RPMI8226 (cell line): ENCODE measurements around the gene ZNF487.
"Not testable (repeated sequence)": the region's sequence is repeated elsewhere in the genome, so short reads cannot be mapped to it uniquely, and the experiment has no call there.

ENCODE experiments used
- DNase-seq: peaks from one replicate; pipeline ENCODE4 v3.0.0-alpha.2; 2015

The ZNF487 gene

DNA sequence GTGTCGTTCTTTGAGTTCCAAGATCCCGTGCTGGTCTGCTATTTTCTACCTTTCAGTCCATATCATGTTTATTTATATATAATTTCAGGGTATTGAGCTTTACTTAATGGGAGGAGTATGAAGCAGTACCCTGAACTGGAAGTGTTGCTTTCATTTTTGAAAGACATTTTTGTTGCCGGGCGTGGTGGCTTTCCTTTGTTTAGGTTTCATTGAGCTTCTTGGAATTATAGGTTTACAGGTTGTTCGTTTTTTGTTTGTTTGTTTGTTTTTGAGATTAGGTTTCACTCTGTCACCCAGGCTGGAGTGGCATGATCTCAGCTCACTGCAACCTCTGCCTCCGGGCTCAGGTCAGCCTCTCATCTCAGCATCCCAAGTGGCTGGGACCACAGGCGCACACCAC lies 7.4 kb downstream of the ZNF487 start:
- no peak for DNase-seq

GRCh38 chr10:43444897-43445466 lies 8.1 kb downstream of the ZNF487 start:
- no peak for DNase-seq

GRCh38 chr10:43446219-43447017 lies 9.5 kb downstream of the ZNF487 start:
- DNase-seq, result not testable (repeated sequence)

DNA sequence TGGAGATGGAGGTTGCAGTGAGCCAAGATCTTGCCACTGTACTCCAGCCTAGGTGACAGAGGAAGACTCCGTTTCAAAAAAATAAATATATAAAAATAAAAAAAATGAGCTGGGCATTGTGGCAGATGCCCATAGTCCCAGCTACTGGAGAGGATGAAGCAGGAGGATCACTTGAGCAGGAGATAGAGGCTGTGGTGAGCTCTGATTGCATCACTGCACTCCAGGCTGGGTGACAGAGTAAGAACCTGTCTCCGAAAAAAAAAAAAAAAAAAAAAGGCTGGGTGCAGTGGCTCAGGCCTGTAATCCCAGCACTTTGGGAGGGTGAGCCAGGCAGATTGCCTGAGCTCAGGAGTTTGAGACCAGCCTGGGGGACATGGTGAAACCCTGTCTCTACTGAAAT lies 11.8 kb downstream of the ZNF487 start:
- DNase-seq, result no peak

DNA sequence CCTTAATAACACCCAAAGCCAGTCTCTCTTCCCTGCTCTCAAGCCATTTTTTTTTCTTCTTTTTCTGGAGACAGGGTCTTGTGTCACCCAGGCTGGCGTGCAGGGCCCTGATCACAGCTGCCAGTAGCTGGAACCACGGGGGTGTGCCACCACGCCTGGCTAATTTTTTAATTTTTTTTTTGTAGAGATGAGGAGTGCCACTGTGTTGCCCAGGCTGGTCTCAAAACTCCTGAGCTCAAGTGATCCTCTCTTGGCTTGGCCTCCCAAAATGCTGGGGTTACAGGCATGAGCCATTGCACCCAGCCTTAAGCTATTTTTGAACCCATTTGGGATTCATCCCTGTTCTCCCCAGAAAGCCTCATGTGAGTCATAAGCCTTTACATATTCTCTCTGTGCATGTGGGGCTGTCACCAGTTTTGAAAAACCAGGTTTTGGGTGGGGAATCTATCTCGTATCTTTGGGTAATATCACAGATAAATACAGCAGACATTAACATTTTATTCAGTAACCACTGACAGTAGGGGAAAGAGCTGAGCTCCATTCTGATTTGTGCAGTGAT lies 15.5 kb downstream of the ZNF487 start:
- no peak for DNase-seq

- DNase-seq, result no peak
Measured at GRCh38 chr10:43453266-43453831, 16.4 kb downstream of the ZNF487 start.

- DNase-seq, result peak; percentile 33
Measured at GRCh38 chr10:43454025-43454424, 17.1 kb downstream of the ZNF487 start.

DNA sequence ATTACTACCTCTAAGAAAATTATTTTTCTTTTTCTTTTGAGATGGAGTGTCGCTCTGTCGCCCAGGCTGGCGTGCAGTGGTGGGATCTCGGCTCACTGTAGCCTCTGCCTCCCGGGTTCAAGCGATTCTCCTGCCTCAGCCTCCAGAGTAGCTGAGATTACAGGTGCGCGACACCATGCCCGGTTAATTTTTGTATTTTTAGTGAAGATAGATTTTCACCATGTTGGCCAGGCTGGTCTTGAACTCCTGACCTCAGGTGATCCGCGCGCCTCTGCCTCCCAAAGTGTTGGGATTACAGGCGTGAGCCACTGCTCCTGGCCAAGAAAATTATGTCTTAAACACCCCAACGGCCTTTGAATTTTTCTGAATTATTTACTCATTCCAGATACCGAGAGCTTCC lies 19.6 kb downstream of the ZNF487 start:
- DNase-seq, result not testable (repeated sequence)

- DNase-seq, result no peak
Measured at GRCh38 chr10:43458227-43458626, 21.3 kb downstream of the ZNF487 start.

- peak; percentile 78 for DNase-seq
Measured at GRCh38 chr10:43461950-43462349, 25.0 kb downstream of the ZNF487 start.

DNA sequence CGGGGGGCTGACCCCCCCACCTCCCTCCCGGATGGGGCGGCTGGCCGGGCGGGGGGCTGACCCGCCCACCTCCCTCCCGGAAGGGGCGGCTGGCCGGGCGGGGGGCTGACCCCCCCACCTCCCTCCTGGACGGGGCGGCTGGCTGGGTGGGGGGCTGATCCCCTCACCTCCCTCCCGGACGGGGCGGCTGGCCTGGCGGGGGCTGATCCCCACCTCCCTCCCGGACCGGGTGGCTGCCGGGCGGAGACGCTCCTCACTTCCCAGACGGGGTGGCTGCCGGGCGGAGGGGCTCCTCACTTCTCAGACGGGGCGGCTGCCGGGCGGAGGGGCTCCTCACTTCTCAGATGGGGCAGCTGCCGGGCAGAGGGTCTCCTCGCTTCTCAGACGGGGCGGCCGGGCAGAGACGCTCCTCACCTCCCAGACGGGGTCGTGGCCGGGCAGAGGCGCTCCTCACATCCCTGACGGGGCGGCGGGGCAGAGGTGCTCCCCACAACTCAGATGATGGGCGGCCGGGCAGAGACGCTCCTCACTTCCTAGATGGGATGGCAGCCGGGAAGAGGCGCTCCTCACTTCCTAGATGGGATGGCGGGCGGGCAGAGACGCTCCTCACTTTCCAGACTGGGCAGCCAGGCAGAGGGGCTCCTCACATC lies 28.3 kb downstream of the ZNF487 start:
- DNase-seq, result not testable (repeated sequence)

DNA sequence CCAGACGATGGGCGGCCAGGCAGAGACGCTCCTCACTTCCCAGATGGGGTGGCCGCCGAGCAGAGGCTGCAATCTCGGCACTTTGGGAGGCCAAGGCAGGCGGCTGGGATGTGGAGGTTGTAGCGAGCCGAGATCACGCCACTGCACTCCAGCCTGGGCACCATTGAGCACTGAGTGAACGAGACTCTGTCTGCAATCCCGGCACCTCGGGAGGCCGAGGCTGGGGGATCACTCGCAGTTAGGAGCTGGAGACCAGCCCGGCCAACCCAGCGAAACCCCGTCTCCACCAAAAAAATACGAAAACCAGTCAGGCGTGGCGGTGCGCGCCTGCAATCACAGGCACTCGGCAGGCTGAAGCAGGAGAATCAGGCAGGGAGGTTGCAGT lies 28.8 kb downstream of the ZNF487 start:
- DNase-seq, result not testable (repeated sequence)

DNA sequence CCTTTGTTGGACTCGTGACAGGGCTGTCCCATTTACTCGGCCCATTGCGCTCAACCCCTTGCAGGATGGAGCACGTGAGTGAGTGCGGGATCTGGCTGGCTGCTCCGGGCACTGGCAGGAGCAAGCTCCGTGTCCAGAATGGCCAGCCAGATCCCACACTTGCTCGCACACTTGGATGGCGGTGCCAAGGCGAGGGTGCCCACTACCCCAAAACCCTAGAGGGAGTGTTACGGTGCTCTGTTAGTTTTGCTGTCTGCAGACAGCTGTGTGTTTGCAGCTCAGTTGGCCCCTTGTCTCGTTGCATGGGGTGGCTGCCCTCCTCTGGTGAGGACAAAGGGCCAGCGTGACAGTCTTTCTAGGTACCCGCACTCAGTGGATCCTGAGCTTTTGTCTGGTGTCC lies 34.2 kb downstream of the ZNF487 start:
- DNase-seq, result no peak

- DNase-seq, result no peak
Measured at GRCh38 chr10:43471935-43472720, 35.2 kb downstream of the ZNF487 start.

DNA sequence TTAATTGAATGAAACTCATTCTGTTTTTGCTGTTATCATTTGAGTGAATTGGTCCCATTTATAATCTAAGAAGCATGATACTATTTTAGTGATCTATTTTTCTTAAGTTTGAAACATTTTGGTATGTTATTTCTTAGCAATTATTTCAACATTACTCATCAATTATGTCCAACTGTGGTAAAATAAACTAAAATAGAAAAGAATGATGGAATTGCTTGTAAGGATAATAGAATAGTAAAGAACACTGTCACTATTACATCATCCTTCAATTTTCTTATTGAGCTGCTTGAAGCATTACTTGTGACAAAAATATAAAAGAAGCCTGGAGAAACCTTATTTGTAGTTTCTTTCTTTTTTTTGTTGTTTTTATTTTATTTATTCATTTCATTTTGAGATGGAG lies 42.4 kb downstream of the ZNF487 start:
- no peak for DNase-seq

- no peak for DNase-seq
Measured at GRCh38 chr10:43482319-43483078, 45.6 kb downstream of the ZNF487 start.

DNA sequence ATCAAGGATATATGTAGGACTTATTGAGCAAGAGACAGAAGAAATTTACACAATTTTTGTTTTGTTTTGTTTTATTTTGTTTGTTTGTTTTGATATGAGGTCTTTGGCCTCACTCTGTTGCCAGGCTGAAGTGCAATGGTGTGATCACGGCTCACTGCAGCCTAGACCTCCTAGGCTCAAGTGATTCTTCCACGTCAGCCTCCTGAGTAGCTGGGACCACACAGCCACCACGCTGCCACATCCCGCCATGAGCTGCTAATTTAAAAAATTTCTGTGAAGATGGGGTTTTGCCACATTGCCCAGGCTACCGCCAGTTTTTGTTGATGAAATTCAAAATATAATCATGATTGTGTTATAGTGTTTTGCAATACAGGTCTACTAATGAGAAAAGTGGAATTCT lies 54.9 kb downstream of the ZNF487 start:
- no peak for DNase-seq

GRCh38 chr10:43502931-43503330 lies 66.0 kb downstream of the ZNF487 start:
- DNase-seq, result no peak

DNA sequence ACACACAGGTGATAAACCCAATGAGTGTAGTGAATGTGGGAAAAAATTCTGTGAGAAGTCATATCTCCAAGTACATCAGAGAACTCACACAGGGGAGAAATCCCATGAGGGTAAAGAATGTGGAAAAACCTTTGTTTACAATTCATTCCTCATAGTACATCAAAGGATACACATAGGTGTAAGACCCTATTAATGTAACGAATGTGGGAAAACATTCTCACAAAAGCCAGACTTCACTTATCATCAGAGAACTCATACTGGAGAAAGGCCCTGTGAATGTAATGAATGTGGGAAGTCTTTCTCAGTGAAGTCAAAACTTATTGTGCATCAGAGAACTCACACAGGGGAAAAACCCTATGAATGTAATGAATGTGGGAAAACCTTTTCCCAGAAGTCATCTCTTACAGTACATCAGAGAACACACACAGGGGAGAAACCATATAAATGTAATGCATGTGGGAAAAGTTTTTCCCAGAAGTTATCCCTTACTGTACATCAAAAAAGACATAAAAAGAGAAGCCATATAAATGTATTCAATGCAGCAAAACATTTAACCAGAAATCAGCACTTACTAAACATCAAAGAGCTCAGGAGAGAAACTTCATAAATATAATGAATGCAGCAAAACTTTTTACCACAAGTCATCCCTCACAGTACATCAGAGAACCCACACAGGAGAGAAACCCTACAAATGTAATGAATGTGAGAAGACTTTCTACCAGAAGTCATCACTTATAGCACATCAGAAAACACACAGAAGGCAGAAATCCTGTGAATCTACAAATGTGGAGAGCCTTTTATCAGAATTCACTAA lies 87.7 kb downstream of the ZNF487 start:
- DNase-seq, result no peak
